ENCODE results near the gene GRPEL2.
A peak's percentile ranks its signal among the peaks of the same experiment; 100 is the strongest.

The GRPEL2 gene

GRCh38 chr5:149372932-149373331 lies 27.6 kb downstream of the GRPEL2 start:
- Histone ChIP-seq H3K4me1 (ENCODE audit: insufficient read depth, poor library complexity, severe bottlenecking) (no peaks in the 10 kb centered on the region), H3K4me3 (ENCODE audit: severe bottlenecking) (no peak overlapping the region), H3K36me3 (ENCODE audit: low read depth) (no peaks in the 10 kb centered on the region), H3K9me3 (ENCODE audit: severe bottlenecking) (no peaks in the 10 kb centered on the region), H3K27me3 (ENCODE audit: insufficient read depth, poor library complexity, severe bottlenecking) (no peaks in the 10 kb centered on the region), H3K27ac (ENCODE audit: poor library complexity, severe bottlenecking) (no peak overlapping the region)
- DNase-seq (ENCODE audit: low spot score) (no peak), ATAC-seq (ENCODE audit: low read depth) (no peak)
- TF ChIP-seq, protein P1, sequence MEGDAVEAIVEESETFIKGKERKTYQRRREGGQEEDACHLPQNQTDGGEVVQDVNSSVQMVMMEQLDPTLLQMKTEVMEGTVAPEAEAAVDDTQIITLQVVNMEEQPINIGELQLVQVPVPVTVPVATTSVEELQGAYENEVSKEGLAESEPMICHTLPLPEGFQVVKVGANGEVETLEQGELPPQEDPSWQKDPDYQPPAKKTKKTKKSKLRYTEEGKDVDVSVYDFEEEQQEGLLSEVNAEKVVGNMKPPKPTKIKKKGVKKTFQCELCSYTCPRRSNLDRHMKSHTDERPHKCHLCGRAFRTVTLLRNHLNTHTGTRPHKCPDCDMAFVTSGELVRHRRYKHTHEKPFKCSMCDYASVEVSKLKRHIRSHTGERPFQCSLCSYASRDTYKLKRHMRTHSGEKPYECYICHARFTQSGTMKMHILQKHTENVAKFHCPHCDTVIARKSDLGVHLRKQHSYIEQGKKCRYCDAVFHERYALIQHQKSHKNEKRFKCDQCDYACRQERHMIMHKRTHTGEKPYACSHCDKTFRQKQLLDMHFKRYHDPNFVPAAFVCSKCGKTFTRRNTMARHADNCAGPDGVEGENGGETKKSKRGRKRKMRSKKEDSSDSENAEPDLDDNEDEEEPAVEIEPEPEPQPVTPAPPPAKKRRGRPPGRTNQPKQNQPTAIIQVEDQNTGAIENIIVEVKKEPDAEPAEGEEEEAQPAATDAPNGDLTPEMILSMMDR (IDR thresholded peaks at IDR 0.05; ENCODE audit: poor library complexity, severe bottlenecking) = no peak

DNA sequence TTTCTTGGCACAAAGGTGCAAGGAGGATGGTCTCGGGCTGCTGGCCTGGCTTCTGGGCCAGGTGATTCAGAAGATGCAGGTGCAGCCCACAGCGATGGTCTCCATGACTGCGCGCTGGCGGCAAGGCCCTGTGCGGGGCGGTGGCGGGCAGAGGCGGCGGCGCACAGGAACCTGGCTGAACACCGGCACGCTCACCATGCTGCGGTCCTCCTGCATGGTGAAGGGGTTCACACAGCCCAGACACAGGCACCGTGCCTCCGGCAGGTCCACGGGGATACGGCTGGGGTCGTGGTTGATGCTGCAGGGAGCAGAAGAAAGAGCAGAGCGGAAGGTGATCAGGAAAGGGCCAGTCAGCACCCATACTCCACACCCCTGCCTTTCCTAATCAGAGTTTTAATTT lies 29.0 kb downstream of the GRPEL2 start:
- Histone ChIP-seq H3K36me3 (ENCODE audit: low read depth) (no peaks in the 10 kb centered on the region), H3K27me3 (ENCODE audit: insufficient read depth, poor library complexity, severe bottlenecking) (no peaks in the 10 kb centered on the region), H3K27ac (ENCODE audit: poor library complexity, severe bottlenecking) (no peak overlapping the region), H3K4me1 (ENCODE audit: insufficient read depth, poor library complexity, severe bottlenecking) (no peaks in the 10 kb centered on the region), H3K9me3 (ENCODE audit: severe bottlenecking) (no peaks in the 10 kb centered on the region), H3K4me3 (ENCODE audit: severe bottlenecking) (no peak overlapping the region)
- TF ChIP-seq, protein P1 (IDR thresholded peaks at IDR 0.05; ENCODE audit: poor library complexity, severe bottlenecking) = no peak
- ATAC-seq (ENCODE audit: low read depth) = no peak
- peak; percentile 60 for DNase-seq (ENCODE audit: low spot score)

DNA sequence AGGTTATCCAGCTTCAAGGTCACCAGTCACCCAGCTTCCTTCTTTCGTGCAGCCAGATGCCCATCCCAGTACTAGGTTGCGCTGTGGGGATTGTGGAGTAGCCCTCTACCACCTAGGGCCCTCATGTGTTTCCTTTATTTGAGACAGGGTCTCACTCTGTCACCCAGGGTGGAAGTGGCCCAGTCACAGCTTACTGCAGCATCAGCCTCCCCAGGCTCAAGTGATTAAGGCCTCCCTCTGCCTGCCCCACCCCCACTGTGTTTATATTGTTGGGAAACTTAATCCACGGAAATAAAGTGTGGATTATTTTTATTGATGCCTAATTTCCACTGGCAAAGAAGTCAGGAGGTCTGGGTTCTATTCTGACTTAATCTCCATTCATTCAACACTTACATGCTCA lies 29.5 kb downstream of the GRPEL2 start:
- DNase-seq (ENCODE audit: low spot score) (peak; percentile 54), ATAC-seq (ENCODE audit: low read depth) (no peak)
- TF ChIP-seq, protein P1 (IDR thresholded peaks at IDR 0.05; ENCODE audit: poor library complexity, severe bottlenecking) = no peak
- Histone ChIP-seq H3K4me3 (ENCODE audit: severe bottlenecking) (no peak overlapping the region), H3K4me1 (ENCODE audit: insufficient read depth, poor library complexity, severe bottlenecking) (no peaks in the 10 kb centered on the region), H3K27ac (ENCODE audit: poor library complexity, severe bottlenecking) (no peak overlapping the region), H3K36me3 (ENCODE audit: low read depth) (no peaks in the 10 kb centered on the region), H3K27me3 (ENCODE audit: insufficient read depth, poor library complexity, severe bottlenecking) (no peaks in the 10 kb centered on the region), H3K9me3 (ENCODE audit: severe bottlenecking) (no peaks in the 10 kb centered on the region)

DNA sequence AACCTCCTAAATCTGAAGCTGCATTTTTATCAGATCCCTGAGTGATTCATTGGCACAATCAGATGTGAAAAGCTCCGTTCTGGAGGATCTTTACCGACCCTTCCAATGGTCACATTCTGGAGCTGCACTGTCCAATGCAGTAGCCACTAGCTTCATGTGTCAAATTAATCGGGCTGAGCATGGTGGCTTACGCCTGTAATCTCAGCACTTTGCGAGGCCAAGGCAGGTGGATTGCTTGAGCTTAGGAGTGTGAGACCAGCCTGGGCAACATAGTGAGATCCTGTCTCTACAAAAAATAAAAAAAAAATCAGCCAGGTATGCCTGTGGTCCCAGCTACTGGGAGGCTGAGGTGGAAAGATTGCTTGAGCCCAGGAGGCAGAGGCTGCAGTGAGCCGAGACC lies 30.1 kb downstream of the GRPEL2 start:
- ATAC-seq (ENCODE audit: low read depth) = no peak
- H3K4me3 ChIP-seq (ENCODE audit: severe bottlenecking) = no peak overlapping the region
- H3K27me3 ChIP-seq (ENCODE audit: insufficient read depth, poor library complexity, severe bottlenecking) = no peaks in the 10 kb centered on the region
- no peaks in the 10 kb centered on the region for H3K36me3 ChIP-seq (ENCODE audit: low read depth)
- no peak overlapping the region for H3K27ac ChIP-seq (ENCODE audit: poor library complexity, severe bottlenecking)
- TF ChIP-seq, protein P1 (IDR thresholded peaks at IDR 0.05; ENCODE audit: poor library complexity, severe bottlenecking) = no peak
- H3K4me1 ChIP-seq (ENCODE audit: insufficient read depth, poor library complexity, severe bottlenecking) = no peaks in the 10 kb centered on the region
- DNase-seq (ENCODE audit: low spot score) = peak; percentile 27
- no peaks in the 10 kb centered on the region for H3K9me3 ChIP-seq (ENCODE audit: severe bottlenecking)

GRCh38 chr5:149376104-149376503 lies 30.8 kb downstream of the GRPEL2 start:
- ATAC-seq (ENCODE audit: low read depth) (no peak), DNase-seq (ENCODE audit: low spot score) (peak; percentile 54)
- H3K4me1 ChIP-seq (ENCODE audit: insufficient read depth, poor library complexity, severe bottlenecking) = no peaks in the 10 kb centered on the region
- no peak overlapping the region for H3K4me3 ChIP-seq (ENCODE audit: severe bottlenecking)
- H3K27me3 ChIP-seq (ENCODE audit: insufficient read depth, poor library complexity, severe bottlenecking) = no peaks in the 10 kb centered on the region
- no peaks in the 10 kb centered on the region for H3K9me3 ChIP-seq (ENCODE audit: severe bottlenecking)
- TF ChIP-seq, protein P1 (IDR thresholded peaks at IDR 0.05; ENCODE audit: poor library complexity, severe bottlenecking) = no peak
- no peak overlapping the region for H3K27ac ChIP-seq (ENCODE audit: poor library complexity, severe bottlenecking)
- no peaks in the 10 kb centered on the region for H3K36me3 ChIP-seq (ENCODE audit: low read depth)

All from RWPE2 (cell line).